NOMO-1 treated with dmso at 0.1 percent for 144 hours (cell line): ENCODE data around the gene SCARF1.

ENCODE experiments used
- DNase-seq: peaks from one replicate; lab custom pipeline; 2025; ENCODE audit not compliant: unreplicated experiment; lab: John Stamatoyannopoulos, UW

Gene SCARF1

DNA sequence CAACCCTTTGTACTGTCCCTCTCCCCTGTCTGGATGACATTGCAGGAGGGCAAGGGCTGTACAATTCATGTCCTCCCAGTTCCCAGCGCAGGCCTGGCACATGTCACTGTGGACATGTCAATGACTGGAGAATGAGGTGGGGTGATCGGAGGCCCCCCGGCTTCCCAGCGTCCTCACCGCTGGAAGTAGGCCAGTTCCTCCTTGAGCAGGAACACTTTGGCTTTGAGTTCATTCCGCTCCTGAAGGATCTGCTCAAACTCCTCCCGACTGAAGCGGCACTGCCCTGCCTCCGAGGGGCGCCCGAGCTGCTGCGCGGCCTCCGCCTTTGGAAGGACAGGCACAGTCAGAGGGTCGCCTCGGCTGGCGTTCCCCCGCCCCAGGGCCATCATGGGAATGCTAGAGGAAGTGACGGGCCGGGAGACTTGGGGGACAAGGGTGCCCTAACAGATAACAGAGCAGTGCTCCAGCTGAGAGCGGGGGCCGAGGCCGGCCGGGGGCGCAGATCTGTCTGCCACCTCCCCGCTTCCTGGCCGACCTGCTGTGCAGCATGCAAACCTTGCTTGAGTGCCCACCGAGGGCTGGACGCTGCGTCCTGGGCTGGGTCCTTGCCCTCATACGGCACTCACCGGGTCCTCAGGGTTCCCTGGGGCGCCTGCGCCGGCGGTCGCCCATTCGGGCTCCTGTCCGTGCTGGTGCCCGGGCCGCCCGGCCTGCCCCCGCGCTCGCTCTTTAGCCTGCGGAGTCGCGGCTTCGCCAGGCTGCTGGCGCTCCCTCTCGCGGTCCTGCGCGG, 2.8 kb upstream of the SCARF1 start:
- no peak for DNase-seq

GRCh38 chr17:1647802-1648171, 2.3 kb upstream of the SCARF1 start:
- no peak for DNase-seq

GRCh38 chr17:1646199-1646875, 805 bp upstream of the SCARF1 start:
- no peak for DNase-seq

- no peak for DNase-seq
Measured at GRCh38 chr17:1644493-1645206, 882 bp downstream of the SCARF1 start.

DNA sequence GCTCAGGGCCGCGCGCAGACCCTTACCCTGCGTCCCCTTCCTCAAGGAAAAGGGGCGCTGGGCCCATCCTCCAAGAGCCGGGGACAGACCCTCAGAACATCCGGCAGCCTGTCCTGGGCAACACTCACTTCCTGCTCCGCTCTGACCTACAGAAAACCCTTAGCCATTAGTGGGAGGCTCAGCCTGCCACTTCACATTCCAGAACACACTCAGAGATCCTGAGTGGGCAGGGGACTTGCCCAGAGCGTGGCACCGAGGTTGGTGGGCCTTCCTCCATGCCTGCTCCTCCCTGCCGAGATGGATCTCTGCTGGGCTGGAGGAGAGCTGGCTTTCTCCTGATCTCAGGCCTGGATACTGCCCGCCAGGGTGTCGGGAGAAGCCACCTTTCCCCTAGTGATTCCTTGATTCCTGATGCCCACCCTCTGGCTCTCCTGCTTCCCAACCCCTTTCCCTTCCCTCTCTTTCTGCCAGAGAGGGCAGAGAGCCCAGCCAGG, 1.5 kb downstream of the SCARF1 start:
- no peak for DNase-seq

- no peak for DNase-seq
Measured at GRCh38 chr17:1643293-1643998, 2.1 kb downstream of the SCARF1 start.

DNA sequence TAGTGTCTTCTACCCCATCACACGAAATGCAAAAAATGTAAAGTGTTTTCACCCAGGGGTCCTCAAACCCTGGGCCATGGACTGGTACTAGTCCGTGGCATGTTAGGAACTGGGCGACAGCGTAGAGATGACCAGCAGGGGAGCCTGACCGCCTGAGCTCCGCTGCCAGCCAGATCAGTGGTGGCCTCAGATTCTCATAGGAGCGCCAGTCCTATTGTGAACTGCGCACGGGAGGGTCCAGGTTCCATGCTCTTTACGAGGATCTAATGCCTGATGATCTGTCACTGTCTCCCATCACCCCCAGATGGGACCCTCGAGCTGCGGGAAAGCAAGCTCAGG, 4.5 kb downstream of the SCARF1 start:
- no peak for DNase-seq

GRCh38 chr17:1640329-1641064, 5.0 kb downstream of the SCARF1 start:
- DNase-seq = no peak

GRCh38 chr17:1639549-1640180, 5.9 kb downstream of the SCARF1 start:
- no peak for DNase-seq

DNA sequence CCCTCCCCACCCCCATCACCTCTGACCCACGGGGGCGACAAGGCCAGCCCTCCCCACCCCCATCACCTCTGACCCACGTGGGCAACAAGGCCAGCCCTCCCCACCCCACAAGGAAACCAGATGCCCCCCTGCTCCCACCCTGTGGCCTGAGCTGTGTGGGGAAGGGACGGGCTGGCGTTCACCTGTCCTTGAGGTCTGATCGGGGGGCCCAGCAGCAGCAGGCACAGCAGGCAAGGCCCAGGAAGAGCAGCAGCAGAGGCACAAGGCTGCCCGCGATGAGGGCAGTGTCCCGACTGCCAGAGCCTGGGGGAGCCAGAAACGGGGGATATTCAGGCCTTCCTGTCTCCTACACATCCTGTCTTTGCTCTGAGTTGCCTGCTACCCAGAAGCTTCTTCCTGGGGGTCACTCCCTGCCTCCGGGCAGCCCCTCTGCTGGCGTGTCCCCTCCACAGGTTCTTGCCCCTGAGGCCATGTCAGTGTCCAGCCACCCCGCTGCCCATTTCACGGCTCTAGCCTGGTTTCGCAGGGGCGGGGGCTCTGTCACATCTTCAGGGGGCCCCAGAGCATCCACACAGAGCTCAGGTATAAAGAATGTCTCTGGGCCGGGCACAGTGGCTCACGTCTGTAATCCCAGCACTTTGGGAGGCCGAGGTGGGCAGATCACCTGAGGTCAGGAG, 6.8 kb downstream of the SCARF1 start:
- DNase-seq = no peak

GRCh38 chr17:1638171-1638590, 7.4 kb downstream of the SCARF1 start:
- DNase-seq = no peak

DNA sequence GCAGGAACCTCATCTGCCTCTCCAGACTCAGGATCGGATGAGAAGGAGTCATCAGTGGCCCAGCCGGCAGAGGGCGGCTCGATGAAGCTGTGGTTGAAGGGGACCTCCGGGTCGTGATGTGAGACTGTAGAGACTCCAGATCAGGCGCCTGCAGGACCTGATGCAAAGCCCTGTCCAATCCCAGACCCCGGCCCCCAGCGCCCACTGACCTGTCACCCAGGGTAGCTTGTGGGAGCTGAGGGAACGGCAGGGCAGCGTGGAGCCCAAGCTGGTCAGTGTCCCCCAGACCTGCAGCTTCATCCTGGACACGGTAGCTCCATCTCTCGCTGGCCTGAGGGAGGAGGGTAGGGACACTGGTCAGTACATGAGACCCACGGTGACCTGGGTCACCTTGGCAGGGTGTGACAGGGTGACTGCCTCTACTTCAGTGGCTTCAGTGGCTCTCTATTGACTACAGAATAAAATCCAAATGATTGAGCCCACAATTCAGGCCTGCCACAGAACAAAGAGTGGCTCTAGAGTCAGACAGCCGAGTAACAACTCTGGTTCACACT, 8.7 kb downstream of the SCARF1 start:
- DNase-seq = no peak

DNA sequence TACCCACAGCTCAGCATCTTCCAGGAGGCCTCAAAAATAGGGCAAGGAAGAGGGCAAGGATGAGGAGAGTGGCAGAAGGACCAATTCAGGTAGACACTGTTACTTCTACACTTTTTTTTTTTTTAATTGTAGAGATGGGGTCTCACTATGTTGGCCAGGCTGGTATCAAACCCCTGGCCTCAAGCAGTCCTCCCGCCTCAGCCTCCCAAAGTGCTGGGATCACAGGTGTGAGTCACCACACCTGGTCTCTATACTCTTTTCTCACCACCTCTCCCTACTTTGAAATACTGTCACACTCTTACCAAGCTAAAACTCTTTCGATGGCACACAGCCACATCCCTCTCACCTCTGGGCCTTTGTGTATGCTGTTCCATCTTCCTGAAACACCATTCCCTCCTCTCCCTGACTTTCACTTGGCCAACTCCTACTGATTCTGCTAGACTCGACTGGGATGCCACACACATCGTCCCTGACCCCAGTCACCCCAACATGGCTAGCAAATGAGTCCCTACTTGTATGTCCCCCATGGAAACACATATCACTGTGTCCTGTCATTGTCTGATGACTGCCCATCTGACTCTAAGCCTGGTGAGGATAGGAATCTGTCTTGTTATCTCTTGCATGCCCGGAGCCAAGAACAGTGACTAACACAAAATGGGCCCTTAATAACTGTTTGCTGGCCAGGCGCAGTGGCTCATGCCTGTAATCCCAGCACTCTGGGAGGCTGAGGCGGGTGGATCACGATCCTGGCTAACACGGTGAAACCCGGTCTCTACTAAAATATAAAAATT, 9.7 kb downstream of the SCARF1 start:
- DNase-seq = no peak

GRCh38 chr17:1634841-1635650, 10.5 kb downstream of the SCARF1 start:
- no peak for DNase-seq

DNA sequence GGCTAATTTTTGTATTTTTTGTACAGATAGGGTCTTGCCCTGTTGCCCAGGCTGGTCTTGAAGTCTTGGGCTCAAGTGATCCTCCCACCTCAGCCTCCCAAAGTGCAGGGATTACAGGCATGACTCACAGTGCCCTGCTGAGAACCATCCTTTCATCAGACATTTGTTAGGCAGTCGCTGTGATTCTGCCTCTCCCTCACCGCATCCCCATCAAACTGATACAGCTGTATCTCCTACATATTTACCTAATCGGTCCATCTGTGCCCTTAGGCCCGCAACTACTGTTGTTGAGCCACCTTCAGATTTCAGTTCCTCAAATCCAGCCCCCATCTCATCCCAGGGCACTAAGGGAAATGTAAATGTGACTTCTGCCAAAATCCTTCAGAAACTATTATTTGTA, 14.9 kb downstream of the SCARF1 start:
- DNase-seq = peak; percentile 14

GRCh38 chr17:1629504-1630310, 15.8 kb downstream of the SCARF1 start:
- peak; percentile 47 for DNase-seq
